B cell (primary cell): ENCODE data around the gene REM1. TPM values are rescaled to one million over a fixed set of nuclear protein-coding genes. Genes with fewer than 3 reads are reported as not detected.

Source experiments
- ATAC-seq: fragments of 200-7000 bp; cut with Tn5 transposase; one replicate; pipeline ENCODE4 v1.10.0; 2021; ENCODE audit warnings: low read depth, mild to moderate bottlenecking, moderate number of reproducible peaks, moderate library complexity
- CTCF ChIA-PET: fragments of 350-600 bp; sonication (Branson Sonifier 250); formaldehyde crosslinking; loops from one replicate; lab custom pipeline; 2021; ENCODE audit warnings: antibody characterized with exemption, inconsistent platforms; lab: Charles Lee
- POLR2A ChIA-PET: fragments of 350-600 bp; sonication (Branson Sonifier 250); formaldehyde crosslinking; loops from one replicate; lab custom pipeline; 2021; ENCODE audit warnings: antibody characterized with exemption; lab: Charles Lee
- DNase-seq: peaks from one replicate; pipeline ENCODE4 v3.0.0; 2013
- H2AFZ ChIP-seq: 2 replicates; pipeline ENCODE4 v1.6.1; 2012; ENCODE audit warnings: mild to moderate bottlenecking, low read depth, low read length; ENCODE audit not compliant: insufficient read depth, poor library complexity, severe bottlenecking
- H3K27ac ChIP-seq, 2 donors: 1 replicate in 1 of 2; 2 replicates in 1 of 2; pipeline ENCODE4 v1.5.1; 2012 to 2013; ENCODE audit warnings: low read length in 2 of 2, mild to moderate bottlenecking in 2 of 2, moderate library complexity in 1 of 2
- H3K27me3 ChIP-seq, 4 experiments: fragments of 200-600 bp in 1 of 4; sonication (generic) in 1 of 4; replicated peaks in 1 of 4; 1 replicate in 2 of 4; 2 replicates in 2 of 4; pipeline versions ENCODE4 v1.6.1 to v1.7.0; 2013 to 2016; ENCODE audit warnings: low read length in 3 of 4, mild to moderate bottlenecking in 2 of 4, mixed read lengths in 1 of 4, moderate library complexity in 1 of 4; ENCODE audit not compliant: insufficient read depth in 4 of 4, control insufficient read depth in 3 of 4; ENCODE audit errors: control extremely low read depth in 1 of 4
- H3K36me3 ChIP-seq, 2 experiments: replicated peaks in 1 of 2; 1 replicate in 1 of 2; 2 replicates in 1 of 2; pipeline versions ENCODE4 v1.6.1 to v1.7.1; 2013; ENCODE audit warnings: low read length in 1 of 2; ENCODE audit not compliant: insufficient read depth in 2 of 2, control insufficient read depth in 1 of 2; ENCODE audit errors: control extremely low read depth in 1 of 2, extremely low read depth in 1 of 2
- H3K4me1 ChIP-seq, 2 donors: fragments of 200-600 bp in 1 of 2; sonication (generic) in 1 of 2; 1 replicate in 1 of 2; 2 replicates in 1 of 2; pipeline versions ENCODE4 v1.5.1 to v1.6.1; 2013 to 2017; ENCODE audit warnings: low read length in 2 of 2; ENCODE audit not compliant: control insufficient read depth in 2 of 2, insufficient read depth in 2 of 2
- H3K4me2 ChIP-seq: replicated peaks from 2 replicates; pipeline ENCODE3; 2012; ENCODE audit warnings: mild to moderate bottlenecking, low read depth, low read length; ENCODE audit not compliant: poor library complexity, severe bottlenecking
- H3K4me3 ChIP-seq, 5 experiments: fragments of 200-600 bp in 1 of 5; sonication (generic) in 1 of 5; 1 replicate in 3 of 5; 2 replicates in 2 of 5; pipeline versions ENCODE4 v1.5.1 to v1.7.0; 2011 to 2016; ENCODE audit warnings: low read length in 4 of 5, mild to moderate bottlenecking in 4 of 5, low read depth in 2 of 5, control low read depth in 1 of 5, moderate library complexity in 1 of 5; ENCODE audit not compliant: insufficient read depth in 1 of 5; ENCODE audit errors: control extremely low read depth in 1 of 5, extremely low read depth in 1 of 5
- H3K79me2 ChIP-seq: fragments of 200-600 bp; sonication (generic); one replicate; pipeline ENCODE4 v1.6.0; 2016; ENCODE audit warnings: low read length; ENCODE audit not compliant: control insufficient read depth, insufficient read depth
- H3K9ac ChIP-seq: fragments of 200-600 bp; sonication (generic); 2 replicates; pipeline ENCODE4 v1.6.1; 2017; ENCODE audit warnings: mild to moderate bottlenecking, low read length, moderate library complexity
- H3K9me3 ChIP-seq, 3 donors: one replicate each; pipeline versions ENCODE4 v1.6.1 to v1.7.1; 2013; ENCODE audit warnings: low read length in 2 of 3; ENCODE audit not compliant: control insufficient read depth in 2 of 3, insufficient read depth in 1 of 3; ENCODE audit errors: control extremely low read depth in 1 of 3
- H4K20me1 ChIP-seq: 2 replicates; pipeline ENCODE4 v1.6.0; 2012; ENCODE audit warnings: mild to moderate bottlenecking, low read length; ENCODE audit not compliant: insufficient read depth, control insufficient read depth, poor library complexity, severe bottlenecking
- H3K27ac Mint-ChIP-seq: one replicate; pipeline ENCODE4 v1.8.0; 2021; ENCODE audit warnings: mixed read lengths
- H3K27me3 Mint-ChIP-seq: one replicate; pipeline ENCODE4 v1.8.0; 2021; ENCODE audit warnings: mixed read lengths
- H3K4me1 Mint-ChIP-seq: one replicate; pipeline ENCODE4 v1.8.0; 2021; ENCODE audit warnings: mixed read lengths
- H3K4me3 Mint-ChIP-seq: one replicate; pipeline ENCODE4 v1.8.0; 2021; ENCODE audit warnings: mixed read lengths
- H3K9me3 Mint-ChIP-seq: one replicate; pipeline ENCODE4 v1.8.0; 2022; ENCODE audit warnings: mixed read lengths; ENCODE audit not compliant: insufficient read depth
- EZH2 ChIP-seq: IDR thresholded peaks from 2 replicates; pipeline ENCODE4 v1.6.1; 2012; ENCODE audit warnings: borderline replicate concordance, low read depth, mild to moderate bottlenecking, moderate library complexity, low read length; ENCODE audit not compliant: insufficient read depth, poor library complexity, severe bottlenecking
- WGBS: methylation state at CpG from one replicate; pipeline ENCODE4 v1.1.5; 2013; ENCODE audit warnings: missing lambda C conversion rate; ENCODE audit not compliant: insufficient coverage; 5-methylcytosine and 5-hydroxymethylcytosine counted together
- intact Hi-C: fragments of 100-400 bp; cut with micrococcal nuclease; formaldehyde crosslinking; loops from one replicate; pipeline ENCODE4 v1.10.0; 2022
- polyA plus RNA-seq: library from polyadenylated mRNA; depleted of rRNA; stranded (reverse); fragments of >200 nt; gene quantifications from 2 replicates; pipeline ENCODE4 v1.2.3, GENCODE V29; 2012
- total RNA-seq, 2 donors: library from RNA; stranded (reverse); fragments of 120-200 nt in 1 of 2; gene quantifications; 1 replicate in 1 of 2; 2 replicates in 1 of 2; pipeline versions ENCODE4 v1.2.3 to v1.2.4, GENCODE V29; 2013 to 2022
- TF ChIP-seq, protein P1 (sequence below): fragments of 200-600 bp; IDR thresholded peaks from one replicate; pipeline ENCODE4 v1.8.0; 2022; ENCODE audit warnings: antibody characterized with exemption, mild to moderate bottlenecking

The REM1 gene
- total and polyA plus RNA-seq, 2 donors (not counting 1 experiment from before 2014, with no cell fraction given): not detected

DNA sequence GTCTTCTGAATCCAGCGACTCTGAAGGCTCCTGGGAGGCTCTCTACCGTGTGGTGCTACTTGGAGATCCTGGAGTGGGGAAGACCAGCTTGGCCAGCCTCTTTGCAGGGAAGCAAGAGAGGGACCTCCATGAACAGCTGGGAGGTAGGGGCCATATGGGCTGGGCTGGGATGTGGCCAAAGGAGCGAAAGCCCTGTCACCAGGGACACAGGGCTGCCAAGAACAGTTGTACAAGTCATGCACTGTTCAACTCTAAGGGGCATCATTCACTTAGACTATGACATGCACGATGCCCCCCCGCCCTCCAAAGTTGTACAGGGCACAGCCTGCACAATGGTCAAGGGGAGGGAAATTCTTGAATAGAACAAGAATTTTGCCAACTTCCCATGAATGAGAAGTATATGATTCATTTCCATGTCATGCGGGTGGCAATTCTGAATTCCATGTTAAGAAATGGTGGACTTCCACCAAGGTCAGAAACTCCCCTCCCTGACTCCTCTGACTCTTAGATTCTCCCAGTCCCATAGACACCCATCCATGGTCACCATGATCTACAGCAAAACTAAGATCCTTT is 1.6 kb downstream of the REM1 start:
- no peak overlapping the region for H3K4me2 ChIP-seq

DNA sequence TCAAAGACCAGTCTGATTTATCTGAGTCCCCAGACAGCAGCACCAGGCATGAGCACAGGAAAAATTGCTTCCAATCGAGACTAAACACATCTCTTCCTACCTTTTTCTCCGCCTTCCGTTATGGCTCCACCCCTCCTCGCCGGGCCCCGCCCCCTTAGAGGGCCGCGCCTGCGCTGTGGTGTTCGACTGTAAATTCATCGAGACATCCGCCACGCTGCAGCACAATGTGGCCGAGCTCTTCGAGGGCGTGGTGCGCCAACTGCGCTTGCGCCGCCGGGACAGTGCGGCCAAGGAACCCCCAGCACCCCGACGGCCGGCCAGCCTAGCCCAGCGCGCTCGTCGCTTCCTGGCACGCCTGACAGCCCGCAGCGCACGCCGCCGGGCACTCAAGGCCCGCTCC is 8.9 kb downstream of the REM1 start:
- ChIA-PET CTCF (interaction anchor here (1.3 kb wide), 1 partner anchor 19 kb away, joined by 6 read pairs; no protein-coding TSS in a partner anchor), POLR2A (no interaction called here)
- no peak overlapping the region for H3K27ac ChIP-seq
- Mint-ChIP-seq H3K4me1 (peaks cover 1% of the 10 kb centered on the region), H3K27ac (no peak overlapping the region), H3K9me3 (no peaks in the 10 kb centered on the region), H3K27me3 (peaks cover 48% of the 10 kb centered on the region), H3K4me3 (no peak overlapping the region)
- ATAC-seq (no peak), DNase-seq (no peak)
- intact Hi-C loops: no loop called here
- no peaks in the 10 kb centered on the region for H4K20me1 ChIP-seq
- H3K4me1 ChIP-seq: no peaks in the 10 kb centered on the region
- no peak overlapping the region for H3K4me2 ChIP-seq
- no peaks in the 10 kb centered on the region for H3K36me3 ChIP-seq
- H3K9ac ChIP-seq: no peak overlapping the region
- H3K27me3 ChIP-seq: peaks cover 0 to 25% (median 3%) of the 10 kb centered on the region in 4 experiments
- H3K4me3 ChIP-seq: no peak overlapping the region
- no peaks in the 10 kb centered on the region for H3K79me2 ChIP-seq
- no peak overlapping the region for H2AFZ ChIP-seq
- TF ChIP-seq EZH2: no peak
- TF ChIP-seq, protein P1, sequence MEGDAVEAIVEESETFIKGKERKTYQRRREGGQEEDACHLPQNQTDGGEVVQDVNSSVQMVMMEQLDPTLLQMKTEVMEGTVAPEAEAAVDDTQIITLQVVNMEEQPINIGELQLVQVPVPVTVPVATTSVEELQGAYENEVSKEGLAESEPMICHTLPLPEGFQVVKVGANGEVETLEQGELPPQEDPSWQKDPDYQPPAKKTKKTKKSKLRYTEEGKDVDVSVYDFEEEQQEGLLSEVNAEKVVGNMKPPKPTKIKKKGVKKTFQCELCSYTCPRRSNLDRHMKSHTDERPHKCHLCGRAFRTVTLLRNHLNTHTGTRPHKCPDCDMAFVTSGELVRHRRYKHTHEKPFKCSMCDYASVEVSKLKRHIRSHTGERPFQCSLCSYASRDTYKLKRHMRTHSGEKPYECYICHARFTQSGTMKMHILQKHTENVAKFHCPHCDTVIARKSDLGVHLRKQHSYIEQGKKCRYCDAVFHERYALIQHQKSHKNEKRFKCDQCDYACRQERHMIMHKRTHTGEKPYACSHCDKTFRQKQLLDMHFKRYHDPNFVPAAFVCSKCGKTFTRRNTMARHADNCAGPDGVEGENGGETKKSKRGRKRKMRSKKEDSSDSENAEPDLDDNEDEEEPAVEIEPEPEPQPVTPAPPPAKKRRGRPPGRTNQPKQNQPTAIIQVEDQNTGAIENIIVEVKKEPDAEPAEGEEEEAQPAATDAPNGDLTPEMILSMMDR: no peak
- WGBS: 62% methylated on average over 36 of the region's 36 CpGs
- peaks cover 0 to 6% (median 0%) of the 10 kb centered on the region in 3 donors for H3K9me3 ChIP-seq

More for the DNA sequence above, 1.6 kb downstream of the REM1 start:
- no peaks in the 10 kb centered on the region for H3K9me3 Mint-ChIP-seq
- Histone ChIP-seq H2AFZ (no peak overlapping the region), H3K27me3 (peaks cover 0 to 35% (median 11%) of the 10 kb centered on the region in 4 experiments), H3K4me3 (no peak overlapping the region), H3K79me2 (no peaks in the 10 kb centered on the region), H4K20me1 (no peaks in the 10 kb centered on the region), H3K4me1 (peaks cover 23 to 24% of the 10 kb centered on the region in 2 donors), H3K9ac (no peak overlapping the region), H3K27ac (no peak overlapping the region), H3K9me3 (peaks cover 0 to 5% (median 0%) of the 10 kb centered on the region in 3 donors), H3K36me3 (no peaks in the 10 kb centered on the region)
- ATAC-seq (no peak), DNase-seq (no peak)
- POLR2A ChIA-PET: no interaction called here
- H3K4me1 Mint-ChIP-seq: peaks cover 24% of the 10 kb centered on the region
- H3K27me3 Mint-ChIP-seq: peaks cover 54% of the 10 kb centered on the region
- intact Hi-C loops: no loop called here
- CTCF ChIA-PET: interaction anchor here (0.6 to 1.4 kb wide), 2 partner anchors 18 to 32 kb away, joined by 3 read pairs; no protein-coding TSS in a partner anchor
- H3K27ac Mint-ChIP-seq: no peak overlapping the region
- no peak overlapping the region for H3K4me3 Mint-ChIP-seq
- TF ChIP-seq, protein P1: no peak
- TF ChIP-seq EZH2: no peak
- WGBS: 73% methylated on average over 2 of the region's 6 CpGs
